Upper lobe of left lung (tissue), 4 donors: ENCODE measurements around the gene CCDC136.

ENCODE experiments used
- EP300 ChIP-seq, 4 donors: sonication (generic); formaldehyde crosslinking; IDR thresholded peaks; one replicate each; pipeline ENCODE4 v1.5.1; 2017; ENCODE audit warnings: antibody characterized with exemption in 4 of 4, control low read depth in 2 of 4
- POLR2A ChIP-seq, 4 donors: fragments of 450-650 bp; IDR thresholded peaks; one replicate each; pipeline ENCODE4 v1.5.1; 2016 to 2017; ENCODE audit warnings: antibody characterized with exemption in 4 of 4, mild to moderate bottlenecking in 2 of 4
- TF ChIP-seq, protein P1 (sequence below), 6 experiments: fragments of 450-650 bp in 4 of 6; fragments of 200-600 bp in 2 of 6; sonication (generic) in 2 of 6; IDR thresholded peaks; one replicate each; pipeline ENCODE4 v1.5.1; 2016 to 2019; ENCODE audit warnings: antibody characterized with exemption in 6 of 6

GRCh38 chr7:128785738-128786137 is 6.0 kb upstream of the CCDC136 start:
- TF ChIP-seq, protein P1, sequence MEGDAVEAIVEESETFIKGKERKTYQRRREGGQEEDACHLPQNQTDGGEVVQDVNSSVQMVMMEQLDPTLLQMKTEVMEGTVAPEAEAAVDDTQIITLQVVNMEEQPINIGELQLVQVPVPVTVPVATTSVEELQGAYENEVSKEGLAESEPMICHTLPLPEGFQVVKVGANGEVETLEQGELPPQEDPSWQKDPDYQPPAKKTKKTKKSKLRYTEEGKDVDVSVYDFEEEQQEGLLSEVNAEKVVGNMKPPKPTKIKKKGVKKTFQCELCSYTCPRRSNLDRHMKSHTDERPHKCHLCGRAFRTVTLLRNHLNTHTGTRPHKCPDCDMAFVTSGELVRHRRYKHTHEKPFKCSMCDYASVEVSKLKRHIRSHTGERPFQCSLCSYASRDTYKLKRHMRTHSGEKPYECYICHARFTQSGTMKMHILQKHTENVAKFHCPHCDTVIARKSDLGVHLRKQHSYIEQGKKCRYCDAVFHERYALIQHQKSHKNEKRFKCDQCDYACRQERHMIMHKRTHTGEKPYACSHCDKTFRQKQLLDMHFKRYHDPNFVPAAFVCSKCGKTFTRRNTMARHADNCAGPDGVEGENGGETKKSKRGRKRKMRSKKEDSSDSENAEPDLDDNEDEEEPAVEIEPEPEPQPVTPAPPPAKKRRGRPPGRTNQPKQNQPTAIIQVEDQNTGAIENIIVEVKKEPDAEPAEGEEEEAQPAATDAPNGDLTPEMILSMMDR (IDR thresholded peaks at IDR 0.05), result no peak
- TF ChIP-seq EP300 (IDR thresholded peaks at IDR 0.05), result no peak
- TF ChIP-seq POLR2A (IDR thresholded peaks at IDR 0.05), result no peak
